ENCODE measurements around the gene CYBB.

CYBB gene

GRCh38 chrX:37817176-37817575 is 37.3 kb downstream of the CYBB start:
- TF ChIP-seq RARB (CRISPR knock-in tag; IDR thresholded peaks at IDR 0.05) (no peak), PPARA (CRISPR knock-in tag; IDR thresholded peaks at IDR 0.05; ENCODE audit: borderline replicate concordance) (no peak), TOX (CRISPR knock-in tag; IDR thresholded peaks at IDR 0.05; ENCODE audit: borderline replicate concordance) (no peak), TSHZ2 (CRISPR knock-in tag; IDR thresholded peaks at IDR 0.05) (no peak), CSRNP3 (CRISPR knock-in tag; IDR thresholded peaks at IDR 0.05) (no peak), ARNTL (CRISPR knock-in tag; IDR thresholded peaks at IDR 0.05; ENCODE audit: borderline replicate concordance, low read depth) (no peak), BACH2 (CRISPR knock-in tag; IDR thresholded peaks at IDR 0.05; ENCODE audit: borderline replicate concordance) (no peak), ZNF8 (CRISPR knock-in tag; IDR thresholded peaks at IDR 0.05) (no peak), ZFP30 (CRISPR knock-in tag; IDR thresholded peaks at IDR 0.05) (no peak), ZNF70 (CRISPR knock-in tag; IDR thresholded peaks at IDR 0.05) (no peak), TCF4 (CRISPR knock-in tag; IDR thresholded peaks at IDR 0.05; ENCODE audit: borderline replicate concordance) (no peak), ESRRG (CRISPR knock-in tag; IDR thresholded peaks at IDR 0.05) (no peak), PATZ1 (CRISPR knock-in tag; IDR thresholded peaks at IDR 0.05; ENCODE audit: borderline replicate concordance) (no peak), CSDC2 (CRISPR knock-in tag; IDR thresholded peaks at IDR 0.05) (no peak), POU6F1 (CRISPR knock-in tag; IDR thresholded peaks at IDR 0.05; ENCODE audit: borderline replicate concordance, low read depth) (no peak), ISL1 (CRISPR knock-in tag; IDR thresholded peaks at IDR 0.05) (no peak), ZFP3 (CRISPR knock-in tag; IDR thresholded peaks at IDR 0.05) (no peak)
- ATAC-seq: no peak

GRCh38 chrX:37817579-37817978 is 37.7 kb downstream of the CYBB start:
- no peak for ATAC-seq
- TF ChIP-seq POU6F1 (CRISPR knock-in tag; IDR thresholded peaks at IDR 0.05; ENCODE audit: borderline replicate concordance, low read depth): no peak
- no peak for TF ChIP-seq TSHZ2 (CRISPR knock-in tag; IDR thresholded peaks at IDR 0.05)
- TF ChIP-seq ZNF8 (CRISPR knock-in tag; IDR thresholded peaks at IDR 0.05): no peak
- no peak for TF ChIP-seq ISL1 (CRISPR knock-in tag; IDR thresholded peaks at IDR 0.05)
- TF ChIP-seq ZC3H10 (CRISPR knock-in tag; IDR thresholded peaks at IDR 0.05): no peak
- no peak for TF ChIP-seq BACH2 (CRISPR knock-in tag; IDR thresholded peaks at IDR 0.05; ENCODE audit: borderline replicate concordance)
- no peak for TF ChIP-seq ZNF565 (CRISPR knock-in tag; conservative IDR thresholded peaks at IDR 0.05; ENCODE audit: low read depth)
- TF ChIP-seq GLIS3 (CRISPR knock-in tag; IDR thresholded peaks at IDR 0.05): no peak
